PC-9 (cell line): Measurements from ENCODE around the gene FAF1. TPM values are rescaled to one million over a fixed set of nuclear protein-coding genes. Genes with fewer than 3 reads are reported as not detected.

Experiments used
- BruUV-seq: library from RNA; stranded (reverse); fragments of 400-500 nt; replicated peaks from 2 replicates; lab custom pipeline; 2021; lab: Mats Ljungman, UMichigan
- CTCF ChIA-PET: fragments of 300-600 bp; sonication (Branson Sonifier 250); formaldehyde crosslinking; loops from one replicate; lab custom pipeline; 2022; ENCODE audit warnings: antibody characterized with exemption; lab: Charles Lee
- POLR2A ChIA-PET: fragments of 300-600 bp; sonication (Branson Sonifier 250); formaldehyde crosslinking; loops from one replicate; lab custom pipeline; 2022; ENCODE audit warnings: antibody characterized with exemption; ENCODE audit not compliant: unreplicated experiment; lab: Charles Lee
- DNase-seq, 2 experiments: peaks; one replicate each; pipeline versions ENCODE4 v3.0.0 to v3.0.0-alpha.2; 2015 to 2022; ENCODE audit warnings: mixed read lengths in 1 of 2
- H2AFZ ChIP-seq: fragments of 200-600 bp; sonication (generic); 2 replicates; pipeline ENCODE4 v1.8.1; 2017; ENCODE audit warnings: antibody characterized with exemption
- H3F3A ChIP-seq: fragments of 200-600 bp; sonication (generic); 2 replicates; pipeline ENCODE4 v1.8.1; 2017; ENCODE audit warnings: antibody characterized with exemption, mild to moderate bottlenecking, low read depth; ENCODE audit not compliant: insufficient read depth
- H3K27ac ChIP-seq: fragments of 200-600 bp; sonication (generic); 2 replicates; pipeline ENCODE4 v1.6.1; 2016; ENCODE audit warnings: mixed run types
- H3K27me3 ChIP-seq: fragments of 200-600 bp; sonication (generic); 2 replicates; pipeline ENCODE4 v1.6.1; 2016; ENCODE audit warnings: low read depth, mixed run types; ENCODE audit not compliant: insufficient read depth
- H3K36me3 ChIP-seq: fragments of 200-600 bp; sonication (generic); 2 replicates; pipeline ENCODE4 v1.6.1; 2016; ENCODE audit warnings: low read depth, mixed run types
- H3K4me1 ChIP-seq: fragments of 200-600 bp; sonication (generic); replicated peaks from 2 replicates; pipeline ENCODE4 v1.6.1; 2016; ENCODE audit warnings: mixed run types; ENCODE audit not compliant: insufficient read depth
- H3K4me2 ChIP-seq: fragments of 200-600 bp; sonication (generic); 2 replicates; pipeline ENCODE4 v1.6.1; 2017; ENCODE audit warnings: mixed run types
- H3K4me3 ChIP-seq: fragments of 200-600 bp; sonication (generic); 2 replicates; pipeline ENCODE4 v1.6.1; 2016; ENCODE audit warnings: mixed run types
- H3K79me2 ChIP-seq: fragments of 200-600 bp; sonication (generic); 2 replicates; pipeline ENCODE4 v1.6.1; 2017; ENCODE audit warnings: low read depth, mixed run types
- H3K9me2 ChIP-seq: fragments of 200-600 bp; sonication (generic); 2 replicates; pipeline ENCODE4 v1.8.1; 2017; ENCODE audit warnings: mild to moderate bottlenecking; ENCODE audit not compliant: insufficient read depth
- H3K9me3 ChIP-seq: fragments of 200-600 bp; sonication (generic); 2 replicates; pipeline ENCODE4 v1.8.1; 2016; ENCODE audit warnings: low read depth; ENCODE audit not compliant: insufficient read depth
- H4K20me1 ChIP-seq: fragments of 200-600 bp; sonication (generic); 2 replicates; pipeline ENCODE4 v1.8.1; 2017; ENCODE audit not compliant: insufficient read depth
- EZH2 ChIP-seq: fragments of 200-600 bp; sonication (generic); IDR thresholded peaks from 2 replicates; pipeline ENCODE4 v1.8.0; 2017; ENCODE audit warnings: antibody characterized with exemption, low read depth
- intact Hi-C: fragments of 100-400 bp; cut with micrococcal nuclease; formaldehyde crosslinking; loops from one replicate; pipeline ENCODE4 v1.10.0; 2022; ENCODE audit not compliant: unreplicated experiment
- total RNA-seq: library from RNA; stranded (reverse); gene quantifications from 2 replicates; pipeline ENCODE4 v1.2.3, GENCODE V29; 2021
- TF ChIP-seq, protein P1 (sequence below): fragments of 200-600 bp; sonication (generic); conservative IDR thresholded peaks from 2 replicates; pipeline ENCODE4 v1.6.1; 2017; ENCODE audit warnings: mixed run types, antibody characterized with exemption, mild to moderate bottlenecking, moderate library complexity

The FAF1 gene
- total RNA-seq, 1 experiment from 2014 or later: 105 TPM

DNA sequence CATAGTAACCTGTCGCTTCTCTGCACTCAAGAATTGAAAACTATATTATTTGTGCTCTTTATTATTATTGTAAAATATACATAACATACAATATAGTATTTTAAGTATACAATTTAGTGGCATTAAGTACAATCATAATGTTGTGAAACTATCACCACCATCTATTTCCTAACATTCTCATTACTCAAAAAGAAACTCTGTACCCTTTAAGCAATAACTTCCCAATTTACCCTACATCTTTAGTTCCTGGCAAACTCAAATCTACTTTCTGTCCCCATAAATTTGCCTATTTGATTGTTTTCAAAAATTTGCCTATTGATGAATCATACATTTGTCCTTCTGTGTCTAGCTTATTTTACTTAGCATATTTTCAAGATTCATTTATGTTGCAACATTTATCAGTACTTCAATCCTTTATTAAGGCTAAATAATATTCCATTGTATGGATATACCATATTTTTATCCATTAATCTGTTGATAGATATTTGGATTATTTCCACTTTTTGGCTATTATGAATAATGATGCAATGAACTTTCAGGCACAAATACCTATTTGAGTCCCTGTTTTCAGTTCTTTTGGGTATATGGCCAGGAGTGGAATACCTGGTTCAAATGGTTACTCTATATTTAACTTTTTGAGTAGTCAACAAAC lies 437.2 kb downstream of the FAF1 start:
- POLR2A ChIA-PET: no interaction called here
- Histone ChIP-seq H3F3A (no peaks in the 10 kb centered on the region), H4K20me1 (no peaks in the 10 kb centered on the region), H3K4me3 (no peak overlapping the region), H3K4me1 (no peaks in the 10 kb centered on the region), H3K79me2 (no peaks in the 10 kb centered on the region), H3K9me2 (no peaks in the 10 kb centered on the region), H2AFZ (no peak overlapping the region), H3K27me3 (no peaks in the 10 kb centered on the region), H3K4me2 (no peak overlapping the region), H3K9me3 (no peaks in the 10 kb centered on the region), H3K27ac (no peak overlapping the region), H3K36me3 (no peaks in the 10 kb centered on the region)
- no peak for TF ChIP-seq EZH2
- TF ChIP-seq, protein P1, sequence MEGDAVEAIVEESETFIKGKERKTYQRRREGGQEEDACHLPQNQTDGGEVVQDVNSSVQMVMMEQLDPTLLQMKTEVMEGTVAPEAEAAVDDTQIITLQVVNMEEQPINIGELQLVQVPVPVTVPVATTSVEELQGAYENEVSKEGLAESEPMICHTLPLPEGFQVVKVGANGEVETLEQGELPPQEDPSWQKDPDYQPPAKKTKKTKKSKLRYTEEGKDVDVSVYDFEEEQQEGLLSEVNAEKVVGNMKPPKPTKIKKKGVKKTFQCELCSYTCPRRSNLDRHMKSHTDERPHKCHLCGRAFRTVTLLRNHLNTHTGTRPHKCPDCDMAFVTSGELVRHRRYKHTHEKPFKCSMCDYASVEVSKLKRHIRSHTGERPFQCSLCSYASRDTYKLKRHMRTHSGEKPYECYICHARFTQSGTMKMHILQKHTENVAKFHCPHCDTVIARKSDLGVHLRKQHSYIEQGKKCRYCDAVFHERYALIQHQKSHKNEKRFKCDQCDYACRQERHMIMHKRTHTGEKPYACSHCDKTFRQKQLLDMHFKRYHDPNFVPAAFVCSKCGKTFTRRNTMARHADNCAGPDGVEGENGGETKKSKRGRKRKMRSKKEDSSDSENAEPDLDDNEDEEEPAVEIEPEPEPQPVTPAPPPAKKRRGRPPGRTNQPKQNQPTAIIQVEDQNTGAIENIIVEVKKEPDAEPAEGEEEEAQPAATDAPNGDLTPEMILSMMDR: no peak
- intact Hi-C loops: no loop called here
- CTCF ChIA-PET: no interaction called here
- BruUV-seq: no TSS peak
- DNase-seq: no peak

DNA sequence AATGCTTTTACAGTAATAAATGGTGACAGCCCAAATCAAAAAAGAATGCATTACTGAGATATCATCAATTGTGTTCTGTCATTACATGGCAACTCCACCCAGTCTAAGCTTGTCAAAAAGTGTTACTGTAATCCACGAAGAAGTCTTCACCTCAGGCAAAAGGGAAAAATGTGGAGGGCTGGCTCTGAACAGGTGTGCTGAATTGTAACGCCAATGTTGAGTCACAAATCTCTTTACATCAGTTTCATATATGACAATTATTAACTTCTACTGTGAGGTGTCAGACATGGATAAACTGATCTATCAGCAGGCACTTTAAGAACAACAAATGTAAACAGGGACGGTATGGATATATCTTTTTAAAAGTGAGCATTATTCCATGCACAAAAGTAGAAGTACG lies 438.4 kb downstream of the FAF1 start:
- no peaks in the 10 kb centered on the region for H4K20me1 ChIP-seq
- ChIA-PET CTCF (interaction anchor here (0.6 kb wide), 1 partner anchor 53 kb away, joined by 3 read pairs; no protein-coding TSS in a partner anchor), POLR2A (no interaction called here)
- H3K4me3 ChIP-seq: no peak overlapping the region
- H3K9me3 ChIP-seq: no peaks in the 10 kb centered on the region
- no peaks in the 10 kb centered on the region for H3K4me1 ChIP-seq
- no TSS peak for BruUV-seq
- no peak overlapping the region for H3K4me2 ChIP-seq
- H3K79me2 ChIP-seq: no peaks in the 10 kb centered on the region
- intact Hi-C loops: no loop called here
- no peaks in the 10 kb centered on the region for H3F3A ChIP-seq
- H3K27ac ChIP-seq: no peak overlapping the region
- H3K27me3 ChIP-seq: no peaks in the 10 kb centered on the region
- no peak overlapping the region for H2AFZ ChIP-seq
- H3K36me3 ChIP-seq: no peaks in the 10 kb centered on the region
- TF ChIP-seq, protein P1: no peak
- TF ChIP-seq EZH2: no peak
- no peaks in the 10 kb centered on the region for H3K9me2 ChIP-seq
- no peak for DNase-seq

DNA sequence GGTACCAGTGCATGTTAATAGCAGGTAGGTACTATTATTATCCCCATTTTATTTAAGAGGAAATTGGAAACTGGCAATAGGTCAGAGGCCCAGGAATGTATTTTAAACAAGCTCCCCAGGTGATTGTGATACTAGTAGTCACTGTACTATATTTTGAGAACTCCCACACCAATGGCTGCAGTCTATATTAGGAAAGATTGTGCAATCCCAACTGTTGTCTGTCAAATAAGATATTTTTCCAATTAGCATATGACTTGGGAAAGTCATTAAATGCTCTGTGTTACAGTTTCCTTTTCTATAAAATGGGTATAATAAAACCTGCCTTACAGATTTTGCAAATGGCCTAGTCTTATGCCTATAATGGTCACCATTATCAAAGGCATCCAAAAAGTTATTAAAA lies 442.6 kb downstream of the FAF1 start:
- H3K9me3 ChIP-seq: no peaks in the 10 kb centered on the region
- no peak overlapping the region for H3K4me2 ChIP-seq
- no peak for DNase-seq
- no TSS peak for BruUV-seq
- H3K79me2 ChIP-seq: no peaks in the 10 kb centered on the region
- no peak overlapping the region for H3K27ac ChIP-seq
- H4K20me1 ChIP-seq: no peaks in the 10 kb centered on the region
- ChIA-PET CTCF (no interaction called here), POLR2A (no interaction called here)
- H3K9me2 ChIP-seq: no peaks in the 10 kb centered on the region
- no peaks in the 10 kb centered on the region for H3K27me3 ChIP-seq
- no peak overlapping the region for H3K4me3 ChIP-seq
- intact Hi-C loops: no loop called here
- TF ChIP-seq EZH2: no peak
- TF ChIP-seq, protein P1: no peak
- no peaks in the 10 kb centered on the region for H3K4me1 ChIP-seq
- no peak overlapping the region for H2AFZ ChIP-seq
- no peaks in the 10 kb centered on the region for H3K36me3 ChIP-seq
- H3F3A ChIP-seq: no peaks in the 10 kb centered on the region
